ENCODE data around the gene TMCC2.
"Not testable (repeated sequence)": the region's sequence is repeated elsewhere in the genome, so short reads cannot be mapped to it uniquely, and the experiment has no call there.

TMCC2 gene

GRCh38 chr1:205284420-205285144 is 56.8 kb downstream of the TMCC2 start:
- DNase-seq: peak; percentile 75 to 79

GRCh38 chr1:205285381-205286101 is 57.8 kb downstream of the TMCC2 start:
- no peak for DNase-seq

- DNase-seq: no peak
Observed at GRCh38 chr1:205286335-205286950, 58.7 kb downstream of the TMCC2 start.

GRCh38 chr1:205287076-205287475 is 59.3 kb downstream of the TMCC2 start:
- no peak for DNase-seq

- no peak for DNase-seq
Observed at GRCh38 chr1:205287767-205288559, 60.2 kb downstream of the TMCC2 start.

- DNase-seq: no peak
Observed at GRCh38 chr1:205291596-205291995, 63.9 kb downstream of the TMCC2 start.

GRCh38 chr1:205293350-205294074 is 65.8 kb downstream of the TMCC2 start:
- no peak for DNase-seq

GRCh38 chr1:205294175-205294917 is 66.6 kb downstream of the TMCC2 start:
- DNase-seq: peak; percentile 61 to 85

- no peak for DNase-seq
Observed at GRCh38 chr1:205294934-205295333, 67.2 kb downstream of the TMCC2 start.

- no peak for DNase-seq
Observed at GRCh38 chr1:205296154-205296553, 68.4 kb downstream of the TMCC2 start.

- DNase-seq: not testable (repeated sequence)
Observed at GRCh38 chr1:205297546-205298177, 69.9 kb downstream of the TMCC2 start.

GRCh38 chr1:205298191-205298994 is 70.6 kb downstream of the TMCC2 start:
- peak; percentile 79 to 82 for DNase-seq

GRCh38 chr1:205300149-205300548 is 72.4 kb downstream of the TMCC2 start:
- no peak for DNase-seq

- peak; percentile 31 to 49 for DNase-seq
Observed at GRCh38 chr1:205301205-205301821, 73.6 kb downstream of the TMCC2 start.

GRCh38 chr1:205301842-205302588 is 74.3 kb downstream of the TMCC2 start:
- no peak for DNase-seq

GRCh38 chr1:205303247-205303888 is 75.6 kb downstream of the TMCC2 start:
- DNase-seq: no peak

GRCh38 chr1:205304046-205304694 is 76.4 kb downstream of the TMCC2 start:
- DNase-seq: no peak

- no peak for DNase-seq
Observed at GRCh38 chr1:205304695-205305070, 76.9 kb downstream of the TMCC2 start.

Data from SW 1271 (cell line).